HepG2 (cell line): ENCODE measurements around the gene TGM3. TPM values are rescaled to one million over a fixed set of nuclear protein-coding genes. Genes with fewer than 3 reads are reported as not detected.

Experiments used
- ATAC-seq: fragments of 200-7000 bp; cut with Tn5 transposase; 3 replicates; pipeline ENCODE4 v1.9.1; 2020; ENCODE audit warnings: mild to moderate bottlenecking, moderate library complexity
- BruUV-seq: library from RNA; stranded (reverse); fragments of 400-500 nt; replicated peaks from 2 replicates; lab custom pipeline; 2021; lab: Mats Ljungman, UMichigan
- CTCF ChIA-PET: fragments of 300-600 bp; formaldehyde crosslinking; extraction: SDS; loops from one replicate; lab custom pipeline; 2021; ENCODE audit warnings: low total read pairs, inconsistent platforms, low intra/inter-chr PET ratio; lab: Yijun Ruan, JAX
- POLR2A ChIA-PET: fragments of 350-600 bp; sonication (Branson Sonifier 250); formaldehyde crosslinking; loops from one replicate; lab custom pipeline; 2020; ENCODE audit warnings: antibody characterized with exemption, inconsistent platforms; lab: Yijun Ruan, JAX
- DNase-seq: peaks from one replicate; pipeline ENCODE4 v3.0.0-alpha.2; 2015; ENCODE audit warnings: low spot score
- FAIRE-seq: peaks from 3 replicates; lab custom pipeline; 2011; peaks lifted over from hg19 to GRCh38; lab: Jason Lieb, UNC
- H2AFZ ChIP-seq: one replicate; pipeline ENCODE4 v1.6.1; 2011; ENCODE audit warnings: low read length, inconsistent platforms
- H3K27ac ChIP-seq: fragments of 300-600 bp; 3 replicates; pipeline ENCODE4 v1.8.0; 2011; ENCODE audit warnings: mixed run types, mild to moderate bottlenecking, mixed read lengths, low read length, inconsistent platforms; ENCODE audit not compliant: insufficient read depth; ENCODE audit errors: extremely low read length
- H3K27me3 ChIP-seq, 2 experiments: fragments of 200-600 bp in 1 of 2; 2 replicates in 1 of 2; 3 replicates in 1 of 2; pipeline versions ENCODE4 v1.6.0 to v1.8.0; 2011; ENCODE audit warnings: low read length in 2 of 2, mild to moderate bottlenecking in 2 of 2, moderate library complexity in 2 of 2, inconsistent platforms in 1 of 2; ENCODE audit not compliant: insufficient read depth in 2 of 2, control insufficient read depth in 1 of 2
- H3K36me3 ChIP-seq, 2 experiments: fragments of 200-600 bp in 1 of 2; replicated peaks in 1 of 2; 2 replicates in 1 of 2; 3 replicates in 1 of 2; pipeline versions ENCODE4 v1.5.1 to v1.8.0; 2011; ENCODE audit warnings: low read length in 2 of 2, inconsistent platforms in 1 of 2; ENCODE audit not compliant: insufficient read depth in 2 of 2, control insufficient read depth in 1 of 2
- H3K4me1 ChIP-seq: 2 replicates; pipeline ENCODE4 v1.5.1; 2012; ENCODE audit warnings: low read length, inconsistent platforms; ENCODE audit not compliant: insufficient read depth
- H3K4me2 ChIP-seq: 2 replicates; pipeline ENCODE4 v1.6.0; 2011; ENCODE audit warnings: low read depth, low read length, inconsistent platforms
- H3K4me3 ChIP-seq, 3 experiments: fragments of 200-600 bp in 1 of 3; sonication (generic), shearing (Covaris generic) in 1 of 3; replicated peaks in 1 of 3; 2 replicates each; pipeline ENCODE4 v1.5.1; 2011 to 2016; ENCODE audit warnings: low read length in 3 of 3, inconsistent platforms in 2 of 3, low read depth in 2 of 3, mild to moderate bottlenecking in 2 of 3, control low read depth in 1 of 3, mixed read lengths in 1 of 3; ENCODE audit not compliant: insufficient read depth in 1 of 3
- H3K79me2 ChIP-seq: one replicate; pipeline ENCODE4 v1.6.1; 2011; ENCODE audit warnings: low read length, inconsistent platforms; ENCODE audit not compliant: insufficient read depth
- H3K9ac ChIP-seq: 2 replicates; pipeline ENCODE4 v1.6.0; 2011; ENCODE audit warnings: mild to moderate bottlenecking, low read depth, low read length, inconsistent platforms; ENCODE audit not compliant: insufficient read depth
- H3K9me3 ChIP-seq: 2 replicates; pipeline ENCODE4 v1.5.1; 2012; ENCODE audit warnings: mild to moderate bottlenecking, low read length
- H4K20me1 ChIP-seq: 2 replicates; pipeline ENCODE4 v1.6.0; 2011; ENCODE audit warnings: inconsistent platforms, mild to moderate bottlenecking, low read length, moderate library complexity; ENCODE audit not compliant: insufficient read depth
- CEBPB ChIP-seq: IDR thresholded peaks from 2 replicates; pipeline ENCODE4 v1.6.1; 2011; ENCODE audit warnings: low read depth, low read length, improper control_type of control experiment, borderline replicate concordance
- CEBPG ChIP-seq: IDR thresholded peaks from 2 replicates; pipeline ENCODE4 v1.6.1; 2016
- TOE1 ChIP-seq: sonication (generic); formaldehyde crosslinking; IDR thresholded peaks from 2 replicates; pipeline ENCODE4 v1.4.0; 2020; ENCODE audit warnings: mild to moderate bottlenecking, missing genetic modification reagents
- ZNF460 ChIP-seq: sonication (generic); formaldehyde crosslinking; IDR thresholded peaks from 2 replicates; pipeline ENCODE4 v1.5.1; 2020; ENCODE audit warnings: missing genetic modification reagents, mild to moderate bottlenecking, borderline replicate concordance
- ZNF780A ChIP-seq: sonication (generic); formaldehyde crosslinking; IDR thresholded peaks from 2 replicates; pipeline ENCODE4 v1.8.0; 2022; ENCODE audit warnings: mild to moderate bottlenecking, missing genetic modification reagents, moderate library complexity
- ZSCAN12 ChIP-seq: sonication (generic); formaldehyde crosslinking; IDR thresholded peaks from 2 replicates; pipeline ENCODE4 v1.9.0; 2021; ENCODE audit warnings: mild to moderate bottlenecking, missing genetic modification reagents
- WGBS: methylation state at CpG from one replicate; pipeline ENCODE4 v1.1.6; 2017; ENCODE audit warnings: low lambda C conversion rate; 5-methylcytosine and 5-hydroxymethylcytosine counted together
- in situ Hi-C: cut with HindIII; loops from 2 replicates; pipeline ENCODE4 v1.10.0; 2017; ENCODE audit warnings: low pct_unique_long_range_greater_than_20kb; ENCODE audit not compliant: extremely low pct_ligation_motif_present
- intact Hi-C: fragments of 100-400 bp; cut with micrococcal nuclease; formaldehyde crosslinking; loops from one replicate; pipeline ENCODE4 v1.10.0; 2022; ENCODE audit not compliant: unreplicated experiment
- polyA plus RNA-seq, 8 experiments: library from polyadenylated mRNA; depleted of rRNA in 3 of 8; stranded (reverse) in 7 of 8; unstranded in 1 of 8; fragments of >200 nt; fragmentation: Illumina TruSeq in 4 of 8; extraction: Trizol in 4 of 8; gene quantifications; 2 replicates each; pipeline versions ENCODE4 v1.2.1 to v1.2.3, GENCODE V29; 2011 to 2016; ENCODE audit warnings: low read depth in 4 of 8, missing spikeins in 1 of 8, mixed read lengths in 1 of 8; ENCODE audit not compliant: insufficient read depth in 1 of 8
- total RNA-seq, 5 experiments: library from RNA; depleted of rRNA; stranded (reverse); fragments of >200 nt; fragmentation: Illumina TruSeq; extraction: Trizol; gene quantifications; 2 replicates each; pipeline ENCODE4 v1.2.3, GENCODE V29; 2016; ENCODE audit warnings: low read depth in 1 of 5
- TF ChIP-seq, protein P1 (sequence below): sonication (generic); formaldehyde crosslinking; IDR thresholded peaks from 2 replicates; pipeline ENCODE4 v1.8.0; 2022; ENCODE audit warnings: missing genetic modification reagents, low read depth, mild to moderate bottlenecking, borderline replicate concordance
- TF ChIP-seq, protein P2 (sequence below): sonication (generic); formaldehyde crosslinking; IDR thresholded peaks from 2 replicates; pipeline ENCODE4 v1.5.0; 2020; ENCODE audit warnings: mild to moderate bottlenecking, missing genetic modification reagents
- TF ChIP-seq, protein P3 (sequence below): sonication (generic); formaldehyde crosslinking; IDR thresholded peaks from 2 replicates; pipeline ENCODE4 v1.4.0; 2020; ENCODE audit warnings: missing genetic modification reagents, borderline replicate concordance

TGM3 gene
- total and polyA plus RNA-seq, 2 of the 13 experiments (the other 11 are each of a cell fraction or from before 2014, with no cell fraction given), result not detected

GRCh38 chr20:2249935-2250334, 45.9 kb upstream of the TGM3 start:
- DNase-seq, result no peak
- ATAC-seq, result no peak
- no peak overlapping the region for H3K9ac ChIP-seq
- in situ Hi-C loops (no loop called here), intact Hi-C loops (no loop called here)
- H3K79me2 ChIP-seq, result no peaks in the 10 kb centered on the region
- no peak for FAIRE-seq
- POLR2A ChIA-PET, result no interaction called here
- H3K4me2 ChIP-seq, result no peak overlapping the region
- TF ChIP-seq ZNF780A (CRISPR knock-in tag) (no peak), CEBPG (CRISPR knock-in tag) (peak; percentile 46), ZNF460 (CRISPR knock-in tag) (peak; percentile 63; the same call in 1 of the 2 replicates), TOE1 (CRISPR knock-in tag) (no peak), ZSCAN12 (CRISPR knock-in tag) (no peak), CEBPB (peak; percentile 60; the same call in 1 of the 2 replicates)
- TF ChIP-seq, protein P1, sequence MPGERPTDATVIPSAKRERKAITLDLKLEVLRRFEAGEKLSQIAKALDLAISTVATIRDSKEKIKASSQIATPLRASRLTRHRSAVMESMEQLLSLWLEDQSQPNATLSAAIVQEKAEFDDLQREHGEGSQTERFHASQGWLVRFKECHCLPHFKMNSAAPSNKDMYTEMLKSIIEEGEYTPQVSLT, result no peak
- TF ChIP-seq, protein P2, sequence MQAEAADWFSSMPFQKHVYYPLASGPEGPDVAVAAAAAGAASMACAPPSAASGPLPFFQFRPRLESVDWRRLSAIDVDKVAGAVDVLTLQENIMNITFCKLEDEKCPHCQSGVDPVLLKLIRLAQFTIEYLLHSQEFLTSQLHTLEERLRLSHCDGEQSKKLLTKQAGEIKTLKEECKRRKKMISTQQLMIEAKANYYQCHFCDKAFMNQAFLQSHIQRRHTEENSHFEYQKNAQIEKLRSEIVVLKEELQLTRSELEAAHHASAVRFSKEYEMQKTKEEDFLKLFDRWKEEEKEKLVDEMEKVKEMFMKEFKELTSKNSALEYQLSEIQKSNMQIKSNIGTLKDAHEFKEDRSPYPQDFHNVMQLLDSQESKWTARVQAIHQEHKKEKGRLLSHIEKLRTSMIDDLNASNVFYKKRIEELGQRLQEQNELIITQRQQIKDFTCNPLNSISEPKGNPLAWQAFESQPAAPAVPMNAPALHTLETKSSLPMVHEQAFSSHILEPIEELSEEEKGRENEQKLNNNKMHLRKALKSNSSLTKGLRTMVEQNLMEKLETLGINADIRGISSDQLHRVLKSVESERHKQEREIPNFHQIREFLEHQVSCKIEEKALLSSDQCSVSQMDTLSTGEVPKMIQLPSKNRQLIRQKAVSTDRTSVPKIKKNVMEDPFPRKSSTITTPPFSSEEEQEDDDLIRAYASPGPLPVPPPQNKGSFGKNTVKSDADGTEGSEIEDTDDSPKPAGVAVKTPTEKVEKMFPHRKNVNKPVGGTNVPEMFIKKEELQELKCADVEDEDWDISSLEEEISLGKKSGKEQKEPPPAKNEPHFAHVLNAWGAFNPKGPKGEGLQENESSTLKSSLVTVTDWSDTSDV, result no peak
- TF ChIP-seq, protein P3, sequence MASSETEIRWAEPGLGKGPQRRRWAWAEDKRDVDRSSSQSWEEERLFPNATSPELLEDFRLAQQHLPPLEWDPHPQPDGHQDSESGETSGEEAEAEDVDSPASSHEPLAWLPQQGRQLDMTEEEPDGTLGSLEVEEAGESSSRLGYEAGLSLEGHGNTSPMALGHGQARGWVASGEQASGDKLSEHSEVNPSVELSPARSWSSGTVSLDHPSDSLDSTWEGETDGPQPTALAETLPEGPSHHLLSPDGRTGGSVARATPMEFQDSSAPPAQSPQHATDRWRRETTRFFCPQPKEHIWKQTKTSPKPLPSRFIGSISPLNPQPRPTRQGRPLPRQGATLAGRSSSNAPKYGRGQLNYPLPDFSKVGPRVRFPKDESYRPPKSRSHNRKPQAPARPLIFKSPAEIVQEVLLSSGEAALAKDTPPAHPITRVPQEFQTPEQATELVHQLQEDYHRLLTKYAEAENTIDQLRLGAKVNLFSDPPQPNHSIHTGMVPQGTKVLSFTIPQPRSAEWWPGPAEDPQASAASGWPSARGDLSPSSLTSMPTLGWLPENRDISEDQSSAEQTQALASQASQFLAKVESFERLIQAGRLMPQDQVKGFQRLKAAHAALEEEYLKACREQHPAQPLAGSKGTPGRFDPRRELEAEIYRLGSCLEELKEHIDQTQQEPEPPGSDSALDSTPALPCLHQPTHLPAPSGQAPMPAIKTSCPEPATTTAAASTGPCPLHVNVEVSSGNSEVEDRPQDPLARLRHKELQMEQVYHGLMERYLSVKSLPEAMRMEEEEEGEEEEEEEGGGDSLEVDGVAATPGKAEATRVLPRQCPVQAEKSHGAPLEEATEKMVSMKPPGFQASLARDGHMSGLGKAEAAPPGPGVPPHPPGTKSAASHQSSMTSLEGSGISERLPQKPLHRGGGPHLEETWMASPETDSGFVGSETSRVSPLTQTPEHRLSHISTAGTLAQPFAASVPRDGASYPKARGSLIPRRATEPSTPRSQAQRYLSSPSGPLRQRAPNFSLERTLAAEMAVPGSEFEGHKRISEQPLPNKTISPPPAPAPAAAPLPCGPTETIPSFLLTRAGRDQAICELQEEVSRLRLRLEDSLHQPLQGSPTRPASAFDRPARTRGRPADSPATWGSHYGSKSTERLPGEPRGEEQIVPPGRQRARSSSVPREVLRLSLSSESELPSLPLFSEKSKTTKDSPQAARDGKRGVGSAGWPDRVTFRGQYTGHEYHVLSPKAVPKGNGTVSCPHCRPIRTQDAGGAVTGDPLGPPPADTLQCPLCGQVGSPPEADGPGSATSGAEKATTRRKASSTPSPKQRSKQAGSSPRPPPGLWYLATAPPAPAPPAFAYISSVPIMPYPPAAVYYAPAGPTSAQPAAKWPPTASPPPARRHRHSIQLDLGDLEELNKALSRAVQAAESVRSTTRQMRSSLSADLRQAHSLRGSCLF (CRISPR knock-in tag), result no peak
- H4K20me1 ChIP-seq, result no peaks in the 10 kb centered on the region
- H3K9me3 ChIP-seq, result no peaks in the 10 kb centered on the region
- no TSS peak for BruUV-seq
- no peak overlapping the region for H2AFZ ChIP-seq
- no peak overlapping the region for H3K4me3 ChIP-seq
- H3K36me3 ChIP-seq, result no peaks in the 10 kb centered on the region
- H3K4me1 ChIP-seq, result no peaks in the 10 kb centered on the region
- 49% methylated on average over 3 of the region's 3 CpGs for WGBS
- CTCF ChIA-PET, result no interaction called here
- H3K27ac ChIP-seq, result no peak overlapping the region
- no peaks in the 10 kb centered on the region for H3K27me3 ChIP-seq
